SK-N-SH (cell line): Measurements from ENCODE around the gene SPTBN1. TPM values are rescaled to one million over a fixed set of nuclear protein-coding genes. Genes with fewer than 3 reads are reported as not detected.
A peak's percentile ranks its signal among the peaks of the same experiment; 100 is the strongest.

ENCODE experiments used
- CTCF ChIA-PET: fragments of 300-600, 350-600 bp; formaldehyde crosslinking; extraction: SDS; loops from one replicate; lab custom pipeline; 2021; lab: Yijun Ruan, JAX
- POLR2A ChIA-PET: fragments of 350-600 bp; sonication (Branson Sonifier 250); formaldehyde crosslinking; extraction: SDS; loops from one replicate; lab custom pipeline; 2020; ENCODE audit warnings: antibody characterized with exemption, inconsistent platforms; lab: Yijun Ruan, JAX
- DNase-seq: peaks from one replicate; pipeline ENCODE4 v3.0.0; 2012
- H2AFZ ChIP-seq: fragments of 200-600 bp; sonication (generic); 2 replicates; pipeline ENCODE4 v1.8.1; 2016; ENCODE audit warnings: antibody characterized with exemption, mild to moderate bottlenecking, low read depth
- H3F3A ChIP-seq: fragments of 200-600 bp; sonication (generic); replicated peaks from 2 replicates; pipeline ENCODE3; 2016; ENCODE audit warnings: antibody characterized with exemption, mild to moderate bottlenecking; ENCODE audit not compliant: insufficient read depth
- H3K27ac ChIP-seq, 2 experiments: fragments of 200-500 bp in 1 of 2; fragments of 200-600 bp in 1 of 2; sonication (Bioruptor generic) in 1 of 2; sonication (generic), shearing (Covaris generic) in 1 of 2; 2 replicates each; pipeline versions ENCODE4 v1.5.1 to v1.6.1; 2014 to 2016; ENCODE audit warnings: low read depth in 2 of 2, inconsistent platforms in 1 of 2, low read length in 1 of 2, mild to moderate bottlenecking in 1 of 2, mixed read lengths in 1 of 2
- H3K27me3 ChIP-seq: fragments of 200-600 bp; sonication (generic), shearing (Covaris generic); 2 replicates; pipeline ENCODE4 v1.6.1; 2016; ENCODE audit warnings: mixed run types; ENCODE audit not compliant: insufficient read depth
- H3K36me3 ChIP-seq, 2 experiments: fragments of 200-500 bp in 1 of 2; fragments of 200-600 bp in 1 of 2; sonication (Bioruptor generic) in 1 of 2; sonication (generic) in 1 of 2; replicated peaks in 1 of 2; 2 replicates each; pipeline versions ENCODE3 to v1.5.1; 2014 to 2016; ENCODE audit warnings: low read length in 1 of 2, mild to moderate bottlenecking in 1 of 2; ENCODE audit not compliant: insufficient read depth in 2 of 2, control insufficient read depth in 1 of 2
- H3K4me1 ChIP-seq, 2 experiments: fragments of 200-500 bp in 1 of 2; fragments of 200-600 bp in 1 of 2; sonication (Bioruptor generic) in 1 of 2; sonication (generic), shearing (Covaris generic) in 1 of 2; 2 replicates each; pipeline versions ENCODE4 v1.5.1 to v1.6.1; 2014 to 2016; ENCODE audit warnings: low read depth in 1 of 2, low read length in 1 of 2, mixed run types in 1 of 2; ENCODE audit not compliant: insufficient read depth in 2 of 2, control insufficient read depth in 1 of 2
- H3K4me2 ChIP-seq: fragments of 200-600 bp; sonication (generic), shearing (Covaris generic); 2 replicates; pipeline ENCODE4 v1.6.1; 2017; ENCODE audit warnings: mixed run types
- H3K4me3 ChIP-seq, 2 experiments: fragments of 200-500 bp in 1 of 2; fragments of 200-600 bp in 1 of 2; sonication (Bioruptor generic) in 1 of 2; sonication (generic), shearing (Covaris generic) in 1 of 2; 2 replicates each; pipeline versions ENCODE4 v1.5.1 to v1.8.1; 2014 to 2016; ENCODE audit warnings: low read depth in 2 of 2, inconsistent platforms in 1 of 2, low read length in 1 of 2, mild to moderate bottlenecking in 1 of 2, mixed read lengths in 1 of 2, moderate library complexity in 1 of 2
- H3K79me2 ChIP-seq: fragments of 200-600 bp; sonication (generic); 2 replicates; pipeline ENCODE4 v1.8.1; 2017; ENCODE audit warnings: mild to moderate bottlenecking; ENCODE audit not compliant: insufficient read depth
- H3K9ac ChIP-seq: fragments of 200-600 bp; sonication (generic); 2 replicates; pipeline ENCODE4 v1.6.1; 2017; ENCODE audit warnings: mixed run types
- H3K9me2 ChIP-seq: fragments of 200-600 bp; sonication (generic); 2 replicates; pipeline ENCODE4 v1.6.1; 2017; ENCODE audit warnings: mixed run types
- H3K9me3 ChIP-seq: fragments of 200-600 bp; sonication (generic); 2 replicates; pipeline ENCODE4 v1.6.1; 2017; ENCODE audit warnings: mixed run types, mild to moderate bottlenecking, moderate library complexity
- H4K20me1 ChIP-seq: fragments of 200-600 bp; sonication (generic); 2 replicates; pipeline ENCODE4 v1.6.1; 2017; ENCODE audit warnings: mild to moderate bottlenecking, mixed run types; ENCODE audit not compliant: insufficient read depth
- CTCF ChIP-seq: fragments of 200-600 bp; sonication (generic); IDR thresholded peaks from 2 replicates; pipeline ENCODE4 v1.6.1; 2017; ENCODE audit warnings: antibody characterized with exemption, mild to moderate bottlenecking, moderate library complexity
- ELF1 ChIP-seq: IDR thresholded peaks from 2 replicates; pipeline ENCODE4 v1.4.0; 2012
- EP300 ChIP-seq, 2 experiments: IDR thresholded peaks; 2 replicates each; pipeline versions ENCODE4 v1.4.0 to v1.6.1; 2012; ENCODE audit warnings: borderline replicate concordance in 1 of 2, low read depth in 1 of 2, low read length in 1 of 2
- EZH2phosphoT487 ChIP-seq: fragments of 200-600 bp; sonication (generic); IDR thresholded peaks from 2 replicates; pipeline ENCODE4 v1.6.1; 2017; ENCODE audit warnings: low read depth, mixed run types, mild to moderate bottlenecking, antibody characterized with exemption, moderate library complexity, borderline replicate concordance
- FOXJ3 ChIP-seq: sonication (generic); formaldehyde crosslinking; IDR thresholded peaks from 2 replicates; pipeline ENCODE4 v1.5.1; 2020; ENCODE audit warnings: mild to moderate bottlenecking, missing genetic modification reagents
- GABPA ChIP-seq: IDR thresholded peaks from 2 replicates; pipeline ENCODE4 v1.4.0; 2012; ENCODE audit warnings: low read depth, mild to moderate bottlenecking
- GATA2 ChIP-seq: sonication (generic); formaldehyde crosslinking; IDR thresholded peaks from 2 replicates; pipeline ENCODE4 v1.5.0; 2020; ENCODE audit warnings: mild to moderate bottlenecking, missing genetic modification reagents
- MEF2A ChIP-seq: IDR thresholded peaks from 2 replicates; pipeline ENCODE4 v1.4.0; 2012; ENCODE audit warnings: low read depth, borderline replicate concordance
- RAD21 ChIP-seq: IDR thresholded peaks from 2 replicates; pipeline ENCODE4 v1.6.1; 2012; ENCODE audit warnings: mild to moderate bottlenecking, low read length
- RCOR1 ChIP-seq: fragments of 150-350 bp; IDR thresholded peaks from 2 replicates; pipeline ENCODE4 v1.6.1; 2017; ENCODE audit warnings: antibody characterized with exemption, low read length
- SMC3 ChIP-seq: IDR thresholded peaks from 2 replicates; pipeline ENCODE4 v1.6.1; 2012; ENCODE audit warnings: low read depth, low read length, improper control_type of control experiment
- TAF1 ChIP-seq: IDR thresholded peaks from 2 replicates; pipeline ENCODE4 v1.6.1; 2012; ENCODE audit warnings: low read depth, mild to moderate bottlenecking, low read length, moderate library complexity, borderline replicate concordance
- USF2 ChIP-seq: fragments of 150-350 bp; IDR thresholded peaks from 2 replicates; pipeline ENCODE4 v1.6.1; 2017; ENCODE audit warnings: antibody characterized with exemption, low read length, low read depth, borderline replicate concordance
- WGBS: methylation state at CpG from one replicate; pipeline ENCODE4 v1.1.6; 2017; ENCODE audit warnings: low lambda C conversion rate; 5-methylcytosine and 5-hydroxymethylcytosine counted together
- polyA plus RNA-seq, 3 experiments: library from polyadenylated mRNA; depleted of rRNA; stranded (reverse); fragments of >200 nt; gene quantifications; 2 replicates each; pipeline ENCODE4 v1.2.3, GENCODE V29; 2012
- TF ChIP-seq, protein P1 (sequence below): IDR thresholded peaks from 2 replicates; pipeline ENCODE4 v1.6.1; 2012; ENCODE audit warnings: mild to moderate bottlenecking, low read depth, low read length, moderate library complexity

Gene SPTBN1
- polyA plus RNA-seq, 1 of the 3 experiments (the other 2 are of a cell fraction): 29.1 TPM

DNA sequence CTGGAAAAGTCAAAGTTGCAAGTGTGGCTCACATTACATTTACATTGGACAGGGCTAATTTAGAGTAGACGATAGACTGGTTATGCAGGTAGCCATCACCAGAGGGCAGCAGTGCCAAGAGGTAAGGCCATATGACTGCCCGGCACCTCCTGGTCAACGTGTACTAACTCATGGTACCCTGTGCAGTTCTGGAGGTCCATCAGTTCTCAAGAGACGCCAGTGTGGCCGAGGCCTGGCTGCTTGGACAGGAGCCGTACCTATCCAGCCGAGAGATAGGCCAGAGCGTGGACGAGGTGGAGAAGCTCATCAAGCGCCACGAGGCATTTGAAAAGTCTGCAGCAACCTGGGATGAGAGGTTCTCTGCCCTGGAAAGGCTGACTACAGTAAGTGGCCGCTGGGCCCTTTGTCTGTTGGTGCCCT is 201.5 kb downstream of the SPTBN1 start:
- Histone ChIP-seq H3K4me2 (no peak overlapping the region), H3K9ac (no peak overlapping the region), H3K9me2 (no peaks in the 10 kb centered on the region), H4K20me1 (peaks cover 5% of the 10 kb centered on the region; the same call in 1 of the 2 replicates), H3K36me3 (peaks cover 84 to 98% of the 10 kb centered on the region in 2 experiments), H3K27me3 (no peaks in the 10 kb centered on the region), H3K4me1 (peaks cover 0 to 5% of the 10 kb centered on the region in 2 experiments; a peak in 2 of 4 replicates), H3F3A (no peaks in the 10 kb centered on the region), H3K79me2 (peaks cover 7% of the 10 kb centered on the region), H3K4me3 (no peak overlapping the region; a peak in 1 of 4 replicates), H3K27ac (no peak overlapping the region), H3K9me3 (no peaks in the 10 kb centered on the region), H2AFZ (no peak overlapping the region)
- ChIA-PET POLR2A (no interaction called here), CTCF (interaction anchor here (0.6 to 3.0 kb wide), 16 partner anchors 8 to 356 kb away, joined by 3 to 20 read pairs (median 4); no protein-coding TSS in a partner anchor)
- DNase-seq: peak; percentile 67
- peak; percentile 65 for TF ChIP-seq SMC3
- peak; percentile 68 for TF ChIP-seq RAD21
- no peak for TF ChIP-seq EP300 (IDR thresholded peaks at IDR 0.05; ENCODE audit: borderline replicate concordance in 1 of 2, low read depth in 1 of 2, low read length in 1 of 2)
- peak; percentile 56 for TF ChIP-seq CTCF
- TF ChIP-seq, protein P1, sequence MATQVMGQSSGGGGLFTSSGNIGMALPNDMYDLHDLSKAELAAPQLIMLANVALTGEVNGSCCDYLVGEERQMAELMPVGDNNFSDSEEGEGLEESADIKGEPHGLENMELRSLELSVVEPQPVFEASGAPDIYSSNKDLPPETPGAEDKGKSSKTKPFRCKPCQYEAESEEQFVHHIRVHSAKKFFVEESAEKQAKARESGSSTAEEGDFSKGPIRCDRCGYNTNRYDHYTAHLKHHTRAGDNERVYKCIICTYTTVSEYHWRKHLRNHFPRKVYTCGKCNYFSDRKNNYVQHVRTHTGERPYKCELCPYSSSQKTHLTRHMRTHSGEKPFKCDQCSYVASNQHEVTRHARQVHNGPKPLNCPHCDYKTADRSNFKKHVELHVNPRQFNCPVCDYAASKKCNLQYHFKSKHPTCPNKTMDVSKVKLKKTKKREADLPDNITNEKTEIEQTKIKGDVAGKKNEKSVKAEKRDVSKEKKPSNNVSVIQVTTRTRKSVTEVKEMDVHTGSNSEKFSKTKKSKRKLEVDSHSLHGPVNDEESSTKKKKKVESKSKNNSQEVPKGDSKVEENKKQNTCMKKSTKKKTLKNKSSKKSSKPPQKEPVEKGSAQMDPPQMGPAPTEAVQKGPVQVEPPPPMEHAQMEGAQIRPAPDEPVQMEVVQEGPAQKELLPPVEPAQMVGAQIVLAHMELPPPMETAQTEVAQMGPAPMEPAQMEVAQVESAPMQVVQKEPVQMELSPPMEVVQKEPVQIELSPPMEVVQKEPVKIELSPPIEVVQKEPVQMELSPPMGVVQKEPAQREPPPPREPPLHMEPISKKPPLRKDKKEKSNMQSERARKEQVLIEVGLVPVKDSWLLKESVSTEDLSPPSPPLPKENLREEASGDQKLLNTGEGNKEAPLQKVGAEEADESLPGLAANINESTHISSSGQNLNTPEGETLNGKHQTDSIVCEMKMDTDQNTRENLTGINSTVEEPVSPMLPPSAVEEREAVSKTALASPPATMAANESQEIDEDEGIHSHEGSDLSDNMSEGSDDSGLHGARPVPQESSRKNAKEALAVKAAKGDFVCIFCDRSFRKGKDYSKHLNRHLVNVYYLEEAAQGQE: peak; percentile 34; the same call in 1 of the 2 replicates
- WGBS: 82% methylated on average over 11 of the region's 12 CpGs

DNA sequence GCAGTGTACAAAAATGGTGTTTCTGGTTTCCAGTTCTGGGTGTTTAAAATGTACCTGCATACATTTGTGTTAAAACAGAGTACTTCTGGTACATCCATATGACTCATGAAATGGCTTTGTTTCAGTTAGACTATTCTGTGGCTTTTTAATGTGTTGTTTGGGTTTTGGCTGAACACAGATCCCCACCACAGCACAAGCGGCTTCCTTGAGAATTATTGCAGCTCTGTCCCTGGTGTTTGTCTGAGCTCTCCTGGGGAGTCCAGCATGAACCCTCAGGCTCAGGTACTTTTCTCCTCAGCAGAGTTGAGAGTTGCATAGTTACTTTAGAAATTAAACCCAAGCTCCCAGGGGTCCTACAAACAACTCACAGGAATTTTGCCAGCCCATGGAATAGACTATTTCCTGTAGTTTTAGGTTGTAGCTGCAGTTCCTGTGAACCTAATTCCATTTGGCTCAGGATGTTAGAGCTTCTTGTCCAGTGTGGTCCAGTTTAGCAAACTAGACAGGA is 202.5 kb downstream of the SPTBN1 start:
- no peak for DNase-seq
- CTCF ChIA-PET: interaction anchor here (0.7 to 2.9 kb wide), 9 partner anchors 8 to 355 kb away, joined by 3 to 20 read pairs (median 4); no protein-coding TSS in a partner anchor

More for the DNA sequence above, 202.5 kb downstream of the SPTBN1 start:
- Histone ChIP-seq H3K4me3 (no peak overlapping the region), H3F3A (no peaks in the 10 kb centered on the region), H3K4me2 (no peak overlapping the region), H4K20me1 (no peaks in the 10 kb centered on the region), H3K9me2 (no peaks in the 10 kb centered on the region), H3K9me3 (no peaks in the 10 kb centered on the region), H3K36me3 (peaks cover 84 to 93% of the 10 kb centered on the region in 2 experiments), H3K79me2 (no peaks in the 10 kb centered on the region; the same call in 1 of the 2 replicates), H3K27me3 (no peaks in the 10 kb centered on the region), H3K27ac (0 out of 4 replicates have a peak overlapping the region, but pooled peaks of 1 of the 2 experiments have one; percentile 17), H2AFZ (no peak overlapping the region), H3K9ac (no peak overlapping the region), H3K4me1 (peaks cover 0 to 5% of the 10 kb centered on the region in 2 experiments; a peak in 1 of 4 replicates)
- no peak for TF ChIP-seq ELF1
- TF ChIP-seq TAF1: no peak
- no peak for TF ChIP-seq MEF2A
- TF ChIP-seq FOXJ3 (CRISPR knock-in tag): no peak
- TF ChIP-seq USF2: no peak
- no peak for TF ChIP-seq CTCF
- TF ChIP-seq GATA2 (CRISPR knock-in tag): no peak
- no peak for TF ChIP-seq EZH2phosphoT487
- no peak for TF ChIP-seq GABPA
- TF ChIP-seq RCOR1: no peak
- WGBS: 83% methylated on average over 1 of the region's 1 CpG
- POLR2A ChIA-PET: interaction anchor here (0.6 kb wide), 1 partner anchor 482 kb away, joined by 3 read pairs; no protein-coding TSS in a partner anchor
